Hematopoietic multipotent progenitor cell (in vitro differentiated cells): ENCODE results near the gene UBE3A. TPM values are rescaled to one million over a fixed set of nuclear protein-coding genes. Genes with fewer than 3 reads are reported as not detected.

Experiments
- DNase-seq, 3 donors: peaks; one replicate each; pipeline ENCODE4 v3.0.0-alpha.2; 2011 to 2015; ENCODE audit warnings: low read depth in 2 of 3, low spot score in 2 of 3
- total RNA-seq: library from RNA; depleted of rRNA; stranded (reverse); fragments of >200 nt; gene quantifications from one replicate; pipeline ENCODE4 v1.2.3, GENCODE V29; 2012

UBE3A gene
- total RNA-seq, 1 donor: 39.3 TPM

GRCh38 chr15:25335279-25335678 lies 103.5 kb downstream of the UBE3A start:
- no peak for DNase-seq

GRCh38 chr15:25333049-25333448 lies 105.8 kb downstream of the UBE3A start:
- no peak for DNase-seq

- no peak for DNase-seq
Observed at GRCh38 chr15:25332306-25332705, 106.5 kb downstream of the UBE3A start.

- no peak for DNase-seq
Observed at GRCh38 chr15:25331860-25332259, 107.0 kb downstream of the UBE3A start.

GRCh38 chr15:25331404-25331803 lies 107.4 kb downstream of the UBE3A start:
- DNase-seq: no peak

- DNase-seq: no peak
Observed at GRCh38 chr15:25329696-25330095, 109.1 kb downstream of the UBE3A start.

GRCh38 chr15:25327686-25328085 lies 111.1 kb downstream of the UBE3A start:
- DNase-seq: no peak

GRCh38 chr15:25325187-25325586 lies 113.6 kb downstream of the UBE3A start:
- no peak for DNase-seq

- no peak for DNase-seq
Observed at GRCh38 chr15:25323420-25323819, 115.4 kb downstream of the UBE3A start.

GRCh38 chr15:25287823-25288222 lies 151.0 kb downstream of the UBE3A start:
- no peak for DNase-seq
